Hepatocyte (in vitro differentiated cells): ENCODE data around the gene ZNF407. TPM values are rescaled to one million over a fixed set of nuclear protein-coding genes. Genes with fewer than 3 reads are reported as not detected.

Experiments
- DNase-seq: peaks from one replicate; pipeline ENCODE4 v3.0.0-alpha.2; 2016; ENCODE audit warnings: low spot score
- H2AFZ ChIP-seq: fragments of 200-600 bp; sonication (generic); 2 replicates; pipeline ENCODE4 v1.6.0; 2016; ENCODE audit warnings: antibody characterized with exemption, mild to moderate bottlenecking
- H3K27ac ChIP-seq: fragments of 200-600 bp; sonication (generic); 2 replicates; pipeline ENCODE4 v1.5.1; 2016; ENCODE audit warnings: mild to moderate bottlenecking
- H3K27me3 ChIP-seq: fragments of 200-600 bp; sonication (generic); 2 replicates; pipeline ENCODE4 v1.6.1; 2016
- H3K36me3 ChIP-seq: fragments of 200-600 bp; sonication (generic); replicated peaks from 2 replicates; pipeline ENCODE4 v1.5.1; 2016; ENCODE audit warnings: low read depth; ENCODE audit not compliant: insufficient read depth
- H3K4me1 ChIP-seq: fragments of 200-600 bp; sonication (generic); 2 replicates; pipeline ENCODE4 v1.5.1; 2016; ENCODE audit warnings: mild to moderate bottlenecking, moderate library complexity; ENCODE audit not compliant: insufficient read depth
- H3K4me2 ChIP-seq: fragments of 200-600 bp; sonication (generic); 2 replicates; pipeline ENCODE4 v1.6.0; 2016
- H3K4me3 ChIP-seq: fragments of 200-600 bp; sonication (generic); 2 replicates; pipeline ENCODE4 v1.5.1; 2016; ENCODE audit warnings: mild to moderate bottlenecking
- H3K79me2 ChIP-seq: fragments of 200-600 bp; sonication (generic); 2 replicates; pipeline ENCODE4 v1.6.0; 2017; ENCODE audit warnings: mild to moderate bottlenecking
- H3K9me2 ChIP-seq: fragments of 200-600 bp; sonication (generic); replicated peaks from 2 replicates; pipeline ENCODE4 v1.6.0; 2017; ENCODE audit warnings: mild to moderate bottlenecking; ENCODE audit not compliant: insufficient read depth
- H3K9me3 ChIP-seq: fragments of 200-600 bp; sonication (generic); 2 replicates; pipeline ENCODE4 v1.5.1; 2016; ENCODE audit warnings: low read depth, mild to moderate bottlenecking
- H4K20me1 ChIP-seq: fragments of 200-600 bp; sonication (generic); 2 replicates; pipeline ENCODE4 v1.6.0; 2016; ENCODE audit warnings: mild to moderate bottlenecking; ENCODE audit not compliant: insufficient read depth, poor library complexity, severe bottlenecking
- EZH2 ChIP-seq: fragments of 200-600 bp; sonication (generic); IDR thresholded peaks from 2 replicates; pipeline ENCODE4 v1.6.1; 2016; ENCODE audit warnings: antibody characterized with exemption, mild to moderate bottlenecking, borderline replicate concordance
- EZH2phosphoT487 ChIP-seq: fragments of 200-600 bp; sonication (generic); IDR thresholded peaks from one replicate; pipeline ENCODE4 v1.6.1; 2018; ENCODE audit warnings: antibody characterized with exemption, mild to moderate bottlenecking, low read depth, moderate library complexity; ENCODE audit not compliant: unreplicated experiment, severe bottlenecking
- WGBS: methylation state at CpG from one replicate; pipeline ENCODE4 v1.1.6; 2016; ENCODE audit warnings: low lambda C conversion rate; ENCODE audit errors: missing lambda C conversion rate; 5-methylcytosine and 5-hydroxymethylcytosine counted together
- polyA plus RNA-seq: library from polyadenylated mRNA; unstranded; fragments of >200 nt; fragmentation: Nextera tagmentation; extraction: Ambion mirVana; gene quantifications from 2 replicates; pipeline ENCODE4 v1.2.1, GENCODE V29; 2016
- total RNA-seq: library from RNA; depleted of rRNA; stranded (reverse); fragments of >200 nt; gene quantifications from 2 replicates; pipeline ENCODE4 v1.2.3, GENCODE V29; 2014
- TF ChIP-seq, protein P1 (sequence below): fragments of 200-600 bp; sonication (generic); IDR thresholded peaks from 2 replicates; pipeline ENCODE4 v1.5.1; 2016; ENCODE audit warnings: antibody characterized with exemption, mild to moderate bottlenecking; ENCODE audit not compliant: poor library complexity

Gene ZNF407
- total and polyA plus RNA-seq, 2 experiments from 2014 or later = 3.2 to 12.4 TPM

DNA sequence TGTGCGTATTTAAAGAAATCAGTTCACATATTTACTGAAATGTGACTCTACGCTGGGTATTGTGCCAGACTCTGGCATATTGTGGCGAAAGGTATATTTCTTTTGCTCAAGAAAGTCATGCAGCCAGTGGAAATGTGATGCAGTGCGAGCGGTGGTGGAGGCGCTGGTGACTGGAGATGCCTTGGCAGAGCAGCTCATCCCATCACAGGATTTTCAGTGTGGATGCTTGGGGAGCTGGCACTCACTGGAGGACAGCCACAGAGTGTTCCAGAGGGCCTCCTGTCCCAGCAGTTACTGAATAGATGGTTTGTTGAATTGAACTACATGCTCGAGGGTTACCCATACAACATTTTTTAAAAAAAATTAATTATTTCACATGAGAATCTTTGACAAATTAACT, 117.6 kb downstream of the ZNF407 start:
- H3K4me2 ChIP-seq = no peak overlapping the region
- WGBS = 99% methylated on average over 7 of the region's 7 CpGs
- no peak for TF ChIP-seq EZH2phosphoT487
- TF ChIP-seq, protein P1, sequence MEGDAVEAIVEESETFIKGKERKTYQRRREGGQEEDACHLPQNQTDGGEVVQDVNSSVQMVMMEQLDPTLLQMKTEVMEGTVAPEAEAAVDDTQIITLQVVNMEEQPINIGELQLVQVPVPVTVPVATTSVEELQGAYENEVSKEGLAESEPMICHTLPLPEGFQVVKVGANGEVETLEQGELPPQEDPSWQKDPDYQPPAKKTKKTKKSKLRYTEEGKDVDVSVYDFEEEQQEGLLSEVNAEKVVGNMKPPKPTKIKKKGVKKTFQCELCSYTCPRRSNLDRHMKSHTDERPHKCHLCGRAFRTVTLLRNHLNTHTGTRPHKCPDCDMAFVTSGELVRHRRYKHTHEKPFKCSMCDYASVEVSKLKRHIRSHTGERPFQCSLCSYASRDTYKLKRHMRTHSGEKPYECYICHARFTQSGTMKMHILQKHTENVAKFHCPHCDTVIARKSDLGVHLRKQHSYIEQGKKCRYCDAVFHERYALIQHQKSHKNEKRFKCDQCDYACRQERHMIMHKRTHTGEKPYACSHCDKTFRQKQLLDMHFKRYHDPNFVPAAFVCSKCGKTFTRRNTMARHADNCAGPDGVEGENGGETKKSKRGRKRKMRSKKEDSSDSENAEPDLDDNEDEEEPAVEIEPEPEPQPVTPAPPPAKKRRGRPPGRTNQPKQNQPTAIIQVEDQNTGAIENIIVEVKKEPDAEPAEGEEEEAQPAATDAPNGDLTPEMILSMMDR = no peak
- no peak for TF ChIP-seq EZH2

DNA sequence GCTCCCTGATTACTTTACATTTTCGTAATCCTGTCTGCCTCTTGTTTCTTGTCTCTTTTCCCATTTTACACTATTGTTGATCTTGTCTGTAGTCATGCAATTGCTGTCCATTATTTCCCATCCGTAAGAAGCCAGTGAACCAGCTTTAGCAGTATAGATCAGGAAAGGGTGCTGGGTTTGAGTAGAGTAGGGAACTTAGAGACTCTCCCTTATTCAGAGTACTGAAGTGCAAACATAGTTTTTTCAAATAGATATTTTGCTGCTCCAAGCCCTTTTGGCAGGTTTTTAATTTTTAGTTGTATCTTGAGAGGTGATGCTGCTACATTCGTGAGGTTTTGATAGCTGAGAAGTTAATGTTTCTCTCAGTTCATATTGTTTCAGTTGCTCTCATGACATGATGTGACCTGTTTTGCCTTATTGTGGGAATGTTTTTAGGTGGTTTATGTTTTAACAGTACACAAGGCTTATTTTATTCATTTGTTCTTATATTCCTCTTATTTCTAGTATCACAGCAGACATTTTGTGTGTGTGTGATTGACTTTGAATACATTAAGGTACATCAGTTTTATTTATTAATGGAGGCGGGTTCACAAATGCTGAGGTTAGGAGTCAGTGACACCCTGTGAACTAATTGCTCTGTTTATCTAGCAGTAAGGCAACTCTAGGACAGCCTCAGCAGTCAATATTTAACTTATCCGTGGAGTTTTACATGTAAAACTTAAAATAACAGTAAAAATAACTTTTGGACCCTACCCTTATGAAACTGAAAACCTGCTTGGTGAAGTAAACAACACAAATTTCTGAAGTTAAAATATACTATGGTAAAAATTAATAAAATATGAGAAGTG, 118.4 kb downstream of the ZNF407 start:
- Histone ChIP-seq H3K9me3 (no peaks in the 10 kb centered on the region), H3K4me1 (peaks cover 9% of the 10 kb centered on the region), H4K20me1 (no peaks in the 10 kb centered on the region), H3K4me2 (peak overlapping the region; percentile 34), H3K4me3 (no peak overlapping the region), H3K27ac (peak overlapping the region; percentile 29), H3K36me3 (no peaks in the 10 kb centered on the region), H3K27me3 (no peaks in the 10 kb centered on the region), H3K9me2 (no peaks in the 10 kb centered on the region), H3K79me2 (no peaks in the 10 kb centered on the region), H2AFZ (no peak overlapping the region)
- WGBS = 58% methylated on average over 5 of the region's 5 CpGs
- no peak for TF ChIP-seq EZH2
- no peak for TF ChIP-seq EZH2phosphoT487
- TF ChIP-seq, protein P1 = no peak
- no peak for DNase-seq

More for the DNA sequence above, 117.6 kb downstream of the ZNF407 start:
- Histone ChIP-seq H3K79me2 (no peaks in the 10 kb centered on the region), H3K4me1 (peaks cover 9% of the 10 kb centered on the region), H3K4me3 (no peak overlapping the region), H3K9me2 (no peaks in the 10 kb centered on the region), H2AFZ (no peak overlapping the region), H4K20me1 (no peaks in the 10 kb centered on the region), H3K27me3 (no peaks in the 10 kb centered on the region), H3K36me3 (no peaks in the 10 kb centered on the region), H3K27ac (no peak overlapping the region), H3K9me3 (no peaks in the 10 kb centered on the region)
- no peak for DNase-seq

DNA sequence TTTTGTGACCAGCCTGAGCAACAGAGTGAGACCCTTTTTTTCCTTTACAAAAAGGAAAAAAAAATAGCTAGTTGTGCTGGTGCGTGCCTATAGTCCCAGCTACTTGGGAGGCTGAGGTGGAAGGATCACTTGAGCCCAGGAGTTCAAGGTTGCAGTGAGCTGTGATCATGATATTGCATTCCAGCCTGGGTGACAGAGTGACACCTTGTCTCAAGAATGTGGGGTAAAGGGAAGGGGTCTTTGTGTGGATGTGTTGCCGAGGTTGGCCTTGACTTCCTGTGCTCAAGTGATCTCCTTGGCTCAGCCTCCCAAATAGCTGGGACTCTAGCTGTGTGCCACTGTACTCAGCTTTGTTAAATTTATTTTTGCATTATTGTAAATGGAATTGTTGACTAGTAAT, 120.6 kb downstream of the ZNF407 start:
- no peak for DNase-seq
- 83% methylated on average over 2 of the region's 2 CpGs for WGBS

More for the DNA sequence above, 120.6 kb downstream of the ZNF407 start:
- Histone ChIP-seq H3K4me1 (peaks cover 9% of the 10 kb centered on the region), H3K4me3 (no peak overlapping the region), H3K27ac (no peak overlapping the region), H3K27me3 (no peaks in the 10 kb centered on the region), H3K79me2 (no peaks in the 10 kb centered on the region), H3K9me3 (no peaks in the 10 kb centered on the region), H4K20me1 (no peaks in the 10 kb centered on the region), H3K36me3 (no peaks in the 10 kb centered on the region), H3K9me2 (no peaks in the 10 kb centered on the region), H2AFZ (no peak overlapping the region), H3K4me2 (no peak overlapping the region)
- TF ChIP-seq, protein P1 = no peak
- TF ChIP-seq EZH2 = no peak
- TF ChIP-seq EZH2phosphoT487 = no peak
